Thymus (tissue), 11 donors: ENCODE results near the gene BDKRB1. TPM values are rescaled to one million over a fixed set of nuclear protein-coding genes. Genes with fewer than 3 reads are reported as not detected.

Experiments used
- DNase-seq, 9 donors: peaks; one replicate each; pipeline ENCODE4 v3.0.0-alpha.2; 2013; ENCODE audit warnings: low spot score in 9 of 9, low read depth in 6 of 9, missing footprints in 1 of 9
- H3K27ac ChIP-seq, 2 donors: one replicate each; pipeline ENCODE4 v1.5.1; 2013; ENCODE audit warnings: control low read depth in 1 of 2, low read depth in 1 of 2, low read length in 1 of 2, mild to moderate bottlenecking in 1 of 2, moderate library complexity in 1 of 2
- H3K27me3 ChIP-seq, 2 donors: one replicate each; pipeline ENCODE4 v1.5.1; 2013; ENCODE audit warnings: low read length in 1 of 2; ENCODE audit not compliant: control insufficient read depth in 2 of 2, insufficient read depth in 1 of 2
- H3K36me3 ChIP-seq, 2 donors: one replicate each; pipeline ENCODE4 v1.5.1; 2013; ENCODE audit warnings: low read length in 1 of 2, mild to moderate bottlenecking in 1 of 2, moderate library complexity in 1 of 2; ENCODE audit not compliant: control insufficient read depth in 2 of 2, insufficient read depth in 2 of 2
- H3K4me1 ChIP-seq, 2 donors: one replicate each; pipeline ENCODE4 v1.5.1; 2013; ENCODE audit warnings: low read length in 2 of 2; ENCODE audit not compliant: control insufficient read depth in 2 of 2, insufficient read depth in 2 of 2
- H3K4me3 ChIP-seq, 2 donors: one replicate each; pipeline ENCODE4 v1.5.1; 2013; ENCODE audit warnings: low read length in 2 of 2, control low read depth in 1 of 2, mild to moderate bottlenecking in 1 of 2
- H3K9me3 ChIP-seq, 2 donors: one replicate each; pipeline ENCODE4 v1.5.1; 2013; ENCODE audit warnings: low read length in 1 of 2, mild to moderate bottlenecking in 1 of 2; ENCODE audit not compliant: control insufficient read depth in 2 of 2, insufficient read depth in 1 of 2
- WGBS: extraction: QIAGEN DNeasy Blood & Tissue Kit; methylation state at CpG from one replicate; pipeline ENCODE4 v1.1.7; 2013; 5-methylcytosine and 5-hydroxymethylcytosine counted together
- polyA plus RNA-seq: library from polyadenylated mRNA; stranded (reverse); fragments of 200-250 nt; gene quantifications from one replicate; pipeline ENCODE4 v1.2.3, GENCODE V29; 2013
- total RNA-seq: library from RNA; stranded (reverse); fragments of 120-200 nt; gene quantifications from one replicate; pipeline ENCODE4 v1.2.4, GENCODE V29; 2013
- donor health status: healthy.

BDKRB1 gene
- total and polyA plus RNA-seq, 2 donors: 0.05 to 0.62 TPM

DNA sequence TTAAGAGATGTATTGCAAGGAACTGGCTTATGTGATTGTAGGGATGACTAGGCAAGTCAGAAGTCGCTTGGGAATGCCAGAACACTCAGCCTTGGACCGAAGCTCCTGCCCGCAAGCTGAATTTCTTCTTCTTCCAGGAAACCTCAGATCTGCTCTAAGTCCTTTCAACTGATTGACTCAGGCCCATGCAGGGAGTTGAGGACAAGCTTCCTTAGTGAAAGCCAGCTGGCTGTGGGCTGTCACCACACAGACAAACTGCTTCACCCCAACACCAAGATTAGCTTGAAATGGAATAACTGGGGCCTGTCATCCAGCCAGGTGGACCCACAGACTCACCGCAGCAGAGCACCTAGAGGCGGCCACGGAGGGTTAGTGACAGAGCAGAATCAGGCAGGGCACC, 26.7 kb upstream of the BDKRB1 start:
- 94% methylated on average over 6 of the region's 6 CpGs for WGBS
- no peak for DNase-seq
- no peak overlapping the region for H3K4me3 ChIP-seq
- H3K36me3 ChIP-seq: no peaks in the 10 kb centered on the region
- no peak overlapping the region for H3K27ac ChIP-seq
- H3K27me3 ChIP-seq: no peaks in the 10 kb centered on the region
- peaks cover 0 to 2% of the 10 kb centered on the region in 2 donors for H3K4me1 ChIP-seq
- H3K9me3 ChIP-seq: peaks cover 0 to 4% of the 10 kb centered on the region in 2 donors

- H3K9me3 ChIP-seq: peaks cover 0 to 4% of the 10 kb centered on the region in 2 donors
- no peak for DNase-seq
- no peaks in the 10 kb centered on the region for H3K27me3 ChIP-seq
- H3K4me1 ChIP-seq: no peaks in the 10 kb centered on the region
- no peak overlapping the region for H3K27ac ChIP-seq
- no peaks in the 10 kb centered on the region for H3K36me3 ChIP-seq
- no peak overlapping the region for H3K4me3 ChIP-seq
- 88% methylated on average over 4 of the region's 4 CpGs for WGBS
Observed at GRCh38 chr14:96231056-96231455, 25.0 kb upstream of the BDKRB1 start.

GRCh38 chr14:96231526-96232130, 24.4 kb upstream of the BDKRB1 start:
- Histone ChIP-seq H3K9me3 (peaks cover 0 to 4% of the 10 kb centered on the region in 2 donors), H3K27me3 (no peaks in the 10 kb centered on the region), H3K36me3 (no peaks in the 10 kb centered on the region), H3K4me3 (no peak overlapping the region), H3K27ac (no peak overlapping the region), H3K4me1 (no peaks in the 10 kb centered on the region)
- WGBS: 88% methylated on average over 12 of the region's 12 CpGs
- no peak for DNase-seq

DNA sequence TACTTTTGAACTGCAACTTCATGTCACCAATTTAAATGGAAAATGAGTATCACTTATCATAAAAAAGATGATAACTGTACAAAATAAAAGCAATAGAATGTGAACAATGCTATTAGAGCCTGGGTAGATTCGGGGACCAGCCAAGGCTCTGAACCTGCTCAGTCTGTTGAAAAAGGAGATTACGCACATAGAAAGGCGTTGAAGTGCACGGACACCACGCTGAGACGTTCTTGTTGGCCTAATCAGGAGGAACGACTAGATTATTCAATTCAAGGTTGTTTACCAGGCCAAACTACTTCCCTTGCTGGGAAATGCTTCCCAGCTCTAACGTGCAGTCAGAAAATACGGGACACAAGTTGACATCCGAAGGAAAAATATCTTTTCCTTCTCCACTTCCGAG, 23.5 kb upstream of the BDKRB1 start:
- Histone ChIP-seq H3K4me3 (no peak overlapping the region), H3K36me3 (no peaks in the 10 kb centered on the region), H3K9me3 (peaks cover 0 to 4% of the 10 kb centered on the region in 2 donors), H3K27ac (no peak overlapping the region), H3K27me3 (no peaks in the 10 kb centered on the region), H3K4me1 (no peaks in the 10 kb centered on the region)
- 91% methylated on average over 11 of the region's 11 CpGs for WGBS
- DNase-seq: no peak

- DNase-seq: no peak
- H3K27me3 ChIP-seq: no peaks in the 10 kb centered on the region
- no peaks in the 10 kb centered on the region for H3K36me3 ChIP-seq
- no peaks in the 10 kb centered on the region for H3K4me1 ChIP-seq
- H3K4me3 ChIP-seq: no peak overlapping the region
- WGBS: 81% methylated on average over 3 of the region's 3 CpGs
- no peak overlapping the region for H3K27ac ChIP-seq
- H3K9me3 ChIP-seq: peaks cover 0 to 4% of the 10 kb centered on the region in 2 donors
Observed at GRCh38 chr14:96233661-96234060, 22.3 kb upstream of the BDKRB1 start.

- no peak for DNase-seq
- whole genome bisulfite sequencing: 50% methylated on average over 4 of the region's 4 CpGs
Observed at GRCh38 chr14:96235426-96235825, 20.6 kb upstream of the BDKRB1 start.

GRCh38 chr14:96237641-96238040, 18.4 kb upstream of the BDKRB1 start:
- no peaks in the 10 kb centered on the region for H3K36me3 ChIP-seq
- no peak for DNase-seq
- no peaks in the 10 kb centered on the region for H3K4me1 ChIP-seq
- H3K27ac ChIP-seq: no peak overlapping the region
- H3K27me3 ChIP-seq: no peaks in the 10 kb centered on the region
- H3K9me3 ChIP-seq: no peaks in the 10 kb centered on the region
- H3K4me3 ChIP-seq: no peak overlapping the region
- 100% methylated on average over 2 of the region's 2 CpGs for WGBS

More at GRCh38 chr14:96235426-96235825, 20.6 kb upstream of the BDKRB1 start:
- Histone ChIP-seq H3K4me3 (no peak overlapping the region), H3K27ac (no peak overlapping the region), H3K4me1 (no peaks in the 10 kb centered on the region), H3K9me3 (no peaks in the 10 kb centered on the region), H3K36me3 (no peaks in the 10 kb centered on the region), H3K27me3 (no peaks in the 10 kb centered on the region)

DNA sequence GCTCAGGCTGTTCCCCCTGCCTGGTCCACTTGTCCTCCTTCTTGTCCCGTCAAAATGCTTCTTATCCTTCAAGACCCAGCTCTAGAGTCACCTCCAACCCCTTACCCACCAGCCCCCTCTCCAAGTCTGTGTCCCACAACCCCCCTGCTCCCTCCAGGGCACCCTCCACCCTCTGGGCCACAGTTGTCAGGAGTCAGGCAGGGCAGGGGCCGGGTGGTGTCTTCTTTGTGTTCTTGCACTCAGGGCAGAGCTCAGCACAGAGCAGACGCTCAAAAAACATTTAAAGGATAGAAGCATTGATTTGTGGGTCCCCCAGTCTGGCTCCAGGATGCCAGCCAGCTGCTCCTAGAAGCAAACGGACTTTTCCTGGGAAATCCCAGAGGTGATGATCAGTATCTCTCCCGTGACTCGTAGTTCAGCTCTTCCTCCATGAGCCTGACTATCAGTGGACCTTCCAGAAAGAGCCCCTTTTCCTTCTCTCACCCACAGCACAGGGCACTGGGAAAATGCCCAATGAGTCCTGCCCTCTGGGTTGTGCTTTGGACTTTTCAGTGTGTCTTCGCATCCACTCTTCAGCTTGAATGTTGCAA, 17.2 kb upstream of the BDKRB1 start:
- WGBS: 79% methylated on average over 7 of the region's 7 CpGs
- Histone ChIP-seq H3K4me1 (no peaks in the 10 kb centered on the region), H3K27me3 (no peaks in the 10 kb centered on the region), H3K4me3 (no peak overlapping the region), H3K36me3 (no peaks in the 10 kb centered on the region), H3K27ac (no peak overlapping the region), H3K9me3 (no peaks in the 10 kb centered on the region)
- no peak for DNase-seq

- 80% methylated on average over 9 of the region's 9 CpGs for WGBS
- H3K27ac ChIP-seq: no peak overlapping the region
- H3K4me1 ChIP-seq: no peaks in the 10 kb centered on the region
- no peaks in the 10 kb centered on the region for H3K36me3 ChIP-seq
- no peak overlapping the region for H3K4me3 ChIP-seq
- no peaks in the 10 kb centered on the region for H3K9me3 ChIP-seq
- DNase-seq: no peak
- no peaks in the 10 kb centered on the region for H3K27me3 ChIP-seq
Observed at GRCh38 chr14:96239711-96240141, 16.3 kb upstream of the BDKRB1 start.
